Measurements from ENCODE around the gene TMEM123.

Gene TMEM123

DNA sequence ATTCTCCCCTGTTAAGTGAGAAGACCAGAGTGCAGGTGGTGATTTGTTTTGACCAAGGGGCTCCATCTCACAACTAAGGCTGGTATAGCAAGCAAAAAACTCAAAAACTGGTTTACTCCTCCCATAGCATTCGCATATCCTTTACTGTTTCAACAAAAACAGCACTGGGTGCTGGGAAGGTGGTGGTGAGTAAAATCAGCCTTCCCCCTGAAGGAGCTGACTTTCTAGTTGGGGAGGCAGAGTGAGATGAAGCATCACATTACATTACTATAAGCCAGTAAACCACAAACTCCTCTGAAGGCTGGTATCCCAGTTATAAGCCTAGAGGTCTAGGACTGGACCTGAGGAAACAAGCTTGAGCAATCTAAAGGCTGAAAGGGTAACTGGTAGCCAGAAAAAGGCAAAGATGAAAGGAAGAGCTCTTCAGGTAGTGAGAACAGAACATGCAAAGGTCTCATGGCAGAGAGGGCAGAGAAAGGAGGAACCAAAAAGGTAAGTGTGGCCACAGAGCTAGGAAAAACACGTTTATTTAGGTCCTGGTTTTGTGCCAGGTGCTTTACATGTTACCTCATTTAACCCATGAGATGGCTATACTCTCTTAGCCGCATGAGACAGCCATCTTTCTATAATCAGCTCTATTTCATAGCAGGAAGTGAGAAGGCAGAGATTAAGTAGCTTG is 22.3 kb downstream of the TMEM123 start:
- no peak for TF ChIP-seq TAF1 (IDR thresholded peaks at IDR 0.05; ENCODE audit: borderline replicate concordance, insufficient read depth, low read length)
- no peak for TF ChIP-seq REST (IDR thresholded peaks at IDR 0.05; ENCODE audit: insufficient read depth in 1 of 2, low read depth in 2 of 2, low read length in 2 of 2)
- TF ChIP-seq FOXP2 (optimal IDR thresholded peaks at IDR 0.05; ENCODE audit: borderline replicate concordance, extremely low read depth, extremely low read length, insufficient read depth) = no peak
- no peak for TF ChIP-seq SIN3A (IDR thresholded peaks at IDR 0.05; ENCODE audit: borderline replicate concordance, insufficient read depth, low read length)
- TF ChIP-seq POLR2AphosphoS5 (IDR thresholded peaks at IDR 0.05; ENCODE audit: low read depth, low read length) = no peak

GRCh38 chr11:102429691-102430090 is 22.9 kb downstream of the TMEM123 start:
- TF ChIP-seq FOXP2 (optimal IDR thresholded peaks at IDR 0.05; ENCODE audit: borderline replicate concordance, extremely low read depth, extremely low read length, insufficient read depth) (no peak), SIN3A (IDR thresholded peaks at IDR 0.05; ENCODE audit: borderline replicate concordance, insufficient read depth, low read length) (no peak), REST (IDR thresholded peaks at IDR 0.05; ENCODE audit: insufficient read depth in 1 of 2, low read depth in 2 of 2, low read length in 2 of 2) (no peak), TAF1 (IDR thresholded peaks at IDR 0.05; ENCODE audit: borderline replicate concordance, insufficient read depth, low read length) (no peak), POLR2AphosphoS5 (IDR thresholded peaks at IDR 0.05; ENCODE audit: low read depth, low read length) (no peak)

GRCh38 chr11:102429226-102429625 is 23.3 kb downstream of the TMEM123 start:
- no peak for TF ChIP-seq TAF1 (IDR thresholded peaks at IDR 0.05; ENCODE audit: borderline replicate concordance, insufficient read depth, low read length)
- TF ChIP-seq REST (IDR thresholded peaks at IDR 0.05; ENCODE audit: insufficient read depth in 1 of 2, low read depth in 2 of 2, low read length in 2 of 2) = no peak
- TF ChIP-seq POLR2AphosphoS5 (IDR thresholded peaks at IDR 0.05; ENCODE audit: low read depth, low read length) = no peak
- no peak for TF ChIP-seq FOXP2 (optimal IDR thresholded peaks at IDR 0.05; ENCODE audit: borderline replicate concordance, extremely low read depth, extremely low read length, insufficient read depth)

DNA sequence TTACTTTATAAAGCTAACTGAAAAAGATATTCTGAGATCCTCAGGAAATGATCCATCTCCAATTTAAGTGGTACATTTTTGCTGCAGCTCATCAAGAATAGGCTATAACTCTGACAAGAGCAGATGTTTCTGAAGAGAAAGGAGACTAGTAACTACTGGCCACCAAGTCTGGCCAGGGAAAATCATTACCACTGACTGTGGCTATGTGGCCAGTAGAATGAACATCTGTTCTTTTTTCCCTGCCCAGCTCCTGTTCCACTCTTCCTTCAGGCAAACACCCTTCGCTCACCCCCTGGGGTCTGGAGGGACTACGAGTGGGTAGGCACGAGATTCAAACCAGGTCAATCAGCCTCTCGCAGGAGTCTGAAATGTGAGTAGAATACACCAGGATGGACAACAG is 23.9 kb downstream of the TMEM123 start:
- TF ChIP-seq POLR2AphosphoS5 (IDR thresholded peaks at IDR 0.05; ENCODE audit: low read depth, low read length) (no peak), REST (IDR thresholded peaks at IDR 0.05; ENCODE audit: insufficient read depth in 1 of 2, low read depth in 2 of 2, low read length in 2 of 2) (no peak), SIN3A (IDR thresholded peaks at IDR 0.05; ENCODE audit: borderline replicate concordance, insufficient read depth, low read length) (no peak), TAF1 (IDR thresholded peaks at IDR 0.05; ENCODE audit: borderline replicate concordance, insufficient read depth, low read length) (no peak), FOXP2 (optimal IDR thresholded peaks at IDR 0.05; ENCODE audit: borderline replicate concordance, extremely low read depth, extremely low read length, insufficient read depth) (no peak)
